Breast epithelium (tissue), 4 donors: ENCODE measurements around the gene TMEM232. TPM values are rescaled to one million over a fixed set of nuclear protein-coding genes. Genes with fewer than 3 reads are reported as not detected.

Experiments
- DNase-seq, 2 donors: peaks; one replicate each; pipeline ENCODE4 v3.0.0-alpha.2; 2019; ENCODE audit warnings: low spot score in 2 of 2
- H3K27ac ChIP-seq, 2 donors: fragments of 200-600 bp; sonication (generic) in 1 of 2; one replicate each; pipeline ENCODE4 v1.5.1; 2016 to 2019; ENCODE audit warnings: mild to moderate bottlenecking in 1 of 2
- H3K27me3 ChIP-seq, 2 donors: fragments of 200-600 bp; sonication (generic) in 1 of 2; one replicate each; pipeline versions ENCODE4 v1.5.1 to v1.6.0; 2017 to 2019; ENCODE audit warnings: control low read depth in 1 of 2, mild to moderate bottlenecking in 1 of 2
- H3K36me3 ChIP-seq: fragments of 200-600 bp; one replicate; pipeline ENCODE4 v1.5.1; 2019
- H3K4me1 ChIP-seq, 2 donors: fragments of 200-600 bp; sonication (generic); one replicate each; pipeline ENCODE4 v1.5.1; 2016 to 2019; ENCODE audit warnings: control low read depth in 1 of 2
- H3K4me3 ChIP-seq, 3 donors: fragments of 200-600 bp; sonication (generic); 1 replicate in 2 of 3; 2 replicates in 1 of 3; pipeline ENCODE4 v1.5.1; 2016 to 2019; ENCODE audit warnings: mild to moderate bottlenecking in 3 of 3, moderate library complexity in 2 of 3
- H3K9me3 ChIP-seq, 2 donors: fragments of 200-600 bp; sonication (generic) in 1 of 2; one replicate each; pipeline ENCODE4 v1.5.1; 2016 to 2019; ENCODE audit warnings: control low read depth in 1 of 2
- CTCF ChIP-seq, 3 donors: fragments of 450-650 bp; IDR thresholded peaks; one replicate each; pipeline ENCODE4 v1.5.1; 2016 to 2017; ENCODE audit warnings: antibody characterized with exemption in 3 of 3, mild to moderate bottlenecking in 3 of 3, moderate library complexity in 3 of 3
- POLR2A ChIP-seq: fragments of 450-650 bp; IDR thresholded peaks from one replicate; pipeline ENCODE4 v1.6.1; 2016; ENCODE audit warnings: antibody characterized with exemption, mild to moderate bottlenecking, moderate library complexity
- POLR2AphosphoS5 ChIP-seq, 3 donors: sonication (generic); formaldehyde crosslinking; IDR thresholded peaks; one replicate each; pipeline ENCODE4 v1.6.1; 2017; ENCODE audit warnings: antibody characterized with exemption in 3 of 3
- intact Hi-C: fragments of 100-400 bp; cut with DNase I; formaldehyde crosslinking; loops from one replicate; pipeline ENCODE4 v1.15.1; 2023; ENCODE audit warnings: low total_unique reads
- total RNA-seq, 3 donors: library from RNA; depleted of rRNA; stranded (reverse); fragments of >200 nt; gene quantifications; one replicate each; pipeline ENCODE4 v1.1.0, GENCODE V29; 2016

The TMEM232 gene
- total RNA-seq, 3 donors from 2014 or later: 2.0 to 6.4 (median 4.6) TPM

DNA sequence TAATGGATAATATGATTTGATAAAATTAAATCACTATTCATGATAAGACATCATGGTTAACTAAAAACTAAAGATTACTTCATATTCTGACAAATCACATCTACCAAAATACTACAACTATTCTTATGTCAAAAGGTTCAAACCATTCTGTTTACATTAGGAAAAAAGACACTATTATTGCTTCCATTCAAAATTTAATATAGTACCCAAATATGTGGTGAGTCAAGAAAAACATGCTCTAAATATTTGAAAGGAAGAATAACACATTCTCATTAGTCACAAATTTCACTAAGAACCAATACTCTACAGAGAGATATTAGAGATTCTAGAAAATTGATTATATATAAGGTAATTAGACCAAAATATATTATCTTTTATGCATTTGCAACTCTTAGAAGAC is 234.0 kb downstream of the TMEM232 start:
- Histone ChIP-seq H3K4me3 (no peak overlapping the region), H3K4me1 (no peaks in the 10 kb centered on the region), H3K9me3 (no peaks in the 10 kb centered on the region), H3K27me3 (no peaks in the 10 kb centered on the region), H3K36me3 (no peaks in the 10 kb centered on the region), H3K27ac (no peak overlapping the region)
- no peak for DNase-seq
- TF ChIP-seq CTCF (IDR thresholded peaks at IDR 0.05) (no peak), POLR2A (no peak), POLR2AphosphoS5 (IDR thresholded peaks at IDR 0.05) (no peak)
- intact Hi-C loops: no loop called here

DNA sequence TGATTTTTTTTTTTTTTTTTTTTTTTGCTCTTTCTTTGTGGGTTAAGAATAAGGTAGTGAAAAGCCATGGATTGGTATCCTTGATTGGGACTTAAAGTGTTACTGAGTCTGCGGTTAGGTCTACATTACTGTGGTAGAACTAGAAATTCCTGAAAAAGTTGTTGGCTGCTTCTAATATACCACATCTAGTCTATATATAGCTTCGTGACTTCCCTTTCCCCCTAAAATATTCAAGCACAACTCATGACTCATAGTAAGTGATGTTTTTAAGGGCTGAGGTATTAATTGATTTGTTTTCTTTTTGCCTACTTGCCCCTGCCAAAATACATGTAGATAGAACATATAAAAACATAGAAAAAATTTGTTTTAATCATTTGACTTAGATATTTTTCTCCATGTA is 247.6 kb downstream of the TMEM232 start:
- H3K27ac ChIP-seq: no peak overlapping the region

GRCh38 chr5:110477911-110478310 is 248.6 kb downstream of the TMEM232 start:
- Histone ChIP-seq H3K27me3 (no peaks in the 10 kb centered on the region), H3K4me1 (no peaks in the 10 kb centered on the region), H3K9me3 (peaks cover 3 to 8% of the 10 kb centered on the region in 2 donors), H3K4me3 (no peak overlapping the region), H3K36me3 (no peaks in the 10 kb centered on the region), H3K27ac (no peak overlapping the region)
- intact Hi-C loops: no loop called here
- TF ChIP-seq CTCF (IDR thresholded peaks at IDR 0.05) (no peak), POLR2AphosphoS5 (IDR thresholded peaks at IDR 0.05) (no peak), POLR2A (no peak)
- DNase-seq: no peak

More for the DNA sequence above, 247.6 kb downstream of the TMEM232 start:
- no peaks in the 10 kb centered on the region for H3K27me3 ChIP-seq
- intact Hi-C loops: no loop called here
- no peak overlapping the region for H3K4me3 ChIP-seq
- TF ChIP-seq POLR2AphosphoS5 (IDR thresholded peaks at IDR 0.05): no peak
- TF ChIP-seq POLR2A: no peak
- no peak for TF ChIP-seq CTCF (IDR thresholded peaks at IDR 0.05)
- H3K4me1 ChIP-seq: no peaks in the 10 kb centered on the region
- peaks cover 3 to 10% of the 10 kb centered on the region in 2 donors for H3K9me3 ChIP-seq
- DNase-seq: no peak
- no peaks in the 10 kb centered on the region for H3K36me3 ChIP-seq

- H3K27me3 ChIP-seq: no peaks in the 10 kb centered on the region
- intact Hi-C loops: no loop called here
- no peaks in the 10 kb centered on the region for H3K4me1 ChIP-seq
- TF ChIP-seq POLR2A: no peak
- TF ChIP-seq POLR2AphosphoS5 (IDR thresholded peaks at IDR 0.05): no peak
- TF ChIP-seq CTCF (IDR thresholded peaks at IDR 0.05): no peak
- H3K36me3 ChIP-seq: no peaks in the 10 kb centered on the region
- no peak overlapping the region for H3K4me3 ChIP-seq
- peaks cover 0 to 9% of the 10 kb centered on the region in 2 donors for H3K9me3 ChIP-seq
- no peak overlapping the region for H3K27ac ChIP-seq
- no peak for DNase-seq
These were observed 250.3 kb downstream of the TMEM232 start for GRCh38 chr5:110476164-110476563.

DNA sequence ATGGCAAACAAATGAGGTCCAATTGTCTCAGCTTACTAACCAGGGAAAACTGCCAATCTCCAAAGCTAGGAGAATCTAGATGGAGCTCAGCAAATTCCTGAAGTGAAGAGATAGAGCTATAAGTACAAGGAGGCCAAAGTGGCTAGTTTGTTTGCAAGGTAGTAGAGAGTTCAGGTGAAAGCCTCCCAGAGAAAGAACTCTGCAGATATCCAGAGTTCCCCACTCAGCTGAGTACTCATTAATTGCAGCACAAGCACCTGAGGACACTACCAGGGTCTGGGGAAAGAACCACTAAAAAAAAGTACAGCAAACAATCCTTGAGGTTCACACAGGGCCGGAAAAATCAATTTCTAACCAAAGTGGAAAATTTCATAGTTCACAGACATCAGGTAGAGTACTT is 250.9 kb downstream of the TMEM232 start:
- Histone ChIP-seq H3K27ac (no peak overlapping the region), H3K9me3 (peaks cover 0 to 15% of the 10 kb centered on the region in 2 donors), H3K4me3 (no peak overlapping the region), H3K36me3 (no peaks in the 10 kb centered on the region), H3K4me1 (no peaks in the 10 kb centered on the region), H3K27me3 (no peaks in the 10 kb centered on the region)
- intact Hi-C loops: no loop called here
- DNase-seq: no peak
- TF ChIP-seq POLR2AphosphoS5 (IDR thresholded peaks at IDR 0.05) (no peak), CTCF (IDR thresholded peaks at IDR 0.05) (no peak), POLR2A (no peak)
